ENCODE data around the gene INSL3.
"Not testable (repeated sequence)": the region's sequence is repeated elsewhere in the genome, so short reads cannot be mapped to it uniquely, and the experiment has no call there.

The INSL3 gene

DNA sequence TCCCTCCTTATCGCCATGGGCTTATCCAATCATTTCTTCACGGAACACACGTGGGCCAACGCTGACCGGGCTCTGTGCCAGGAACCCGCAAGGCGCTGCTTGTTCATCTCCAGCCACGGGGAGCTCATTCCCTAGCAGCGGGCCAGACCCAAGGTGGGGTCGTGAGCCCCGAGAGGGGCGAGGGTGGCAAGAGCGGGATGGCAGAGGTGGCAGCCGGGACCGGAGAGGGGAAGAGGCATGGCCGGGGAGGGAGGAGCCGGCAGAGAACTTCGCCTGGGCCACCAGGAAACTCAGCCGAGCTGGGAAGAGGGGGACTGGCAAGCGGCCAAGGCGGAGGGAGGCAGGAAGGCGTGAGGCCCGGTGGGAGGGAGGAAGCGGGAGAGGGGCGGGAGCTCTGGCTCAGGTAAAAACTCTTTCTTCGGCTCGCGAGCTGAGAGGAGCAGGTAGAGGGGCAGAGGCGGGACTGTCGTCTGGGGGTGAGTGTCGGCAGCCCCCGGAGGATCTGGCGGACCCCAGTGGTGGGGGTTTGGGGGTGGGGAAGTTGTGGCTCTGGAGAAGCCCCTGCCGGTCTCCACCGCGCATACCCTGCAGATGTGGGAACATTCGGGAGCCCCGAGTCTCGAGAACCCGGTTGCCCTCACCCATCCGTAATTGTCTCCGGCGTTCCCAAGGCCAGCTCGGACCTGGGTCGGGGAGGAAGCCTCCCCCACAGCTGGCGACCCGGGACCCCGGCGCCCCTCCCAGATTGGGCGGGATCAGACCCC is 26.4 kb downstream of the INSL3 start, which contains the start of gene B3GNT3:
Gene B3GNT3, plus strand, starts transcription at position 408 of the 764 bp plus-strand sequence. CDS start 12,670 bp downstream, outside the sequence.
- no peak for TF ChIP-seq POLR2A (IDR thresholded peaks at IDR 0.05; ENCODE audit: low read length)
- TF ChIP-seq GATA1 (IDR thresholded peaks at IDR 0.05; ENCODE audit: low read depth, low read length): no peak
- peak in 1 of 2 experiments; percentile 42 for DNase-seq

DNA sequence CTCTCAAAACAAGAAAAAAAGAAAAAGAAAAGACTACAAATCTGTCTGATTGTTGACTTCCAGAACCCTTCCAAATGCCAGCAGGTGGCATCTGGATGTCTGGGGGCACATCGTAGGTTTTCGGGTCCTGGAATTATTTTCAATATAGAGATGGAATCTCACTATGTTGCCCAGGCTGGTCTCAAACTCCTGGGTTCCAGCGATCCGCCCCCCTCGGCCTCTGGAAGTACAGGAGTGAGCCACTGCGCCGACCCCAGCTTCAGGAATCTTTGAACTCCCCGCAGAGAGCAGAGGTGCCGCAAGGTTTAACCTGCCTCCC is 26.9 kb downstream of the INSL3 start:
- TF ChIP-seq POLR2A (IDR thresholded peaks at IDR 0.05; ENCODE audit: low read length) (no peak), GATA1 (IDR thresholded peaks at IDR 0.05; ENCODE audit: low read depth, low read length) (no peak)
- no peak for DNase-seq

DNA sequence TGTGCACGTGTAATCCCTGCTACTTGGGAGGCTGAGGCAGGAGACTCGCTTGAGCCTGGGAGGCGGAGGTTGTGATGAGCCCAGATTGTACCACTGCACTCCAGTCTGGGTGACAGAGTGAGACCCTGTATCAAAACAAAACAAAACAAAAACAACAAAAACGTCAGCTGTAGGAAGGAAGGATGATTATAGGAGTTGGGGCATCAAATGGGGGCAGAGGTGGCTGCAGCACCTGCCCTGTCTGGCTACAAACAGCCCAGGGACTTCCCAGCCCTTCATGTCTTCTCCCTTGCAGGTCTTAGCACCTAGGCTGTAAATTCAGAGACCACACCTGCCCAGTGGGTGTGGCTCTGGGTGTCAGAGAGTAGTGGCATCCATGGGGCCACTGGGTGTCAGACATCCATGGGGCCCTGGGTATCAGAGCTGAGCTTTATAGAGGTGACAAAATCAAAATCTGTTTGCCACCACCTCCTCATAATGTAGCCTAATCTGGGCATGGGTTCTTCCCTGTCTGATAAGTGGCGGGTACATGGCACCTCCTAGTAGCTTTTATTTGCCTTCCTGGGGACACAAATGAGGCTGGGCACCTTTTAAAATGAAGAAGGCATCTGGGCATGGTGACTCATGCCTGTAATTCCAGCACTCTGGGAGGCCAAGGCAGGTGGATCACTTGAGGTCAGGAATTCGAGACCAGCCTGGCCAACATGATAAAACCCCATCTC is 31.1 kb downstream of the INSL3 start:
- DNase-seq: no peak

DNA sequence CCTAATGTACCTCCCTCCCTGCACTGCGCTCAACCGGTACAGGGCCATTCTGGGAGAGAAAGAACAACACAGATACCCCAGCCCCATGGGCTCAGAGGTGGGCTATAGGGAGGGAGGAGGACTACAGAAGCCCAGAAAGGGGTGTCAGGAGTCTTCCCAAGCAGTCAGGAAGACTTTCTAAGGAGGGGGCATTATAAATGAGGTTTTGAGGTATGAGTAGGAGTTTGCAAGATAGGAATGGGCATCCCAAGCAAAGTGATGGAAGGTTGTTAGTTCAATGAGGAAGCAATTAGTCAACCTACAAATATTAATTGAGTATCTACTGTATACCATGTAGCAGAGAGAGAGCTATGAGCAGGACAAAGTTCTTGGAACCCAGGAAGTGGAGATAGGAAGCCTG is 32.7 kb downstream of the INSL3 start:
- TF ChIP-seq POLR2A (IDR thresholded peaks at IDR 0.05; ENCODE audit: low read length) (no peak), GATA1 (IDR thresholded peaks at IDR 0.05; ENCODE audit: low read depth, low read length) (no peak)
- no peak for DNase-seq

More for the DNA sequence above, 31.1 kb downstream of the INSL3 start:
- no peak for TF ChIP-seq POLR2A (IDR thresholded peaks at IDR 0.05; ENCODE audit: low read length)
- TF ChIP-seq GATA1 (IDR thresholded peaks at IDR 0.05; ENCODE audit: low read depth, low read length): no peak

DNA sequence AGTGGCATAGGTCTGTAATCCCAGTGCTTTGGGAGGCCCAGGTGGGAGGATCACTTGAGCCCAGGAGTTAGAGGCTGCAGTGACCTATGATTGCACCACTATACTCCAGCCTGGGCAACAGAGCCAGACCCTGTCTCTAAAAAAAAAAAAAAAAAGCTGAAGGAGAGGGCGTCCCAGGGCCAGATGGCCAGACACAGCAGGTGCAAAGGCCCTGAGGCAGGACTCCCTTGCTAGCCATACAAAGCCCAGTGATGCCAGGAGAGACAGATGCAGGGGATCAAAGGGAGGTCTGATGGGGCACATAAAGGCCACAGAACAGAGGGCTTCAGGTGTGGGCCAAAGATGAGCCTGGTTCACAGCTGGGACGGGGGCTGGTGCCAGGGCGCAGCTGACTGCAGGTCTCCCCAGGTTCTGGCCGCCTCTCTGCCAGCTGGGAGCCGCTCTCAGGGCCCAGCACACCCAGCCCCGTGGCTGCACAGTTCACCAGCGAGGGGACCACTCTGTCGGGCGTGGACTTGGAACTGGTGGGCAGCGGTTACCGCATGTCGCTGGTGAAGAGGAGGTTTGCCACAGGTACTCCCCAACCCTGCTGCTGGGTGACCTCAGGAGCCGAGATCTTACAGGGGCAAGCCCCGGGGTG is 33.9 kb downstream of the INSL3 start:
- TF ChIP-seq GATA1 (IDR thresholded peaks at IDR 0.05; ENCODE audit: low read depth, low read length): no peak
- TF ChIP-seq POLR2A (IDR thresholded peaks at IDR 0.05; ENCODE audit: low read length): no peak
- DNase-seq: no peak

DNA sequence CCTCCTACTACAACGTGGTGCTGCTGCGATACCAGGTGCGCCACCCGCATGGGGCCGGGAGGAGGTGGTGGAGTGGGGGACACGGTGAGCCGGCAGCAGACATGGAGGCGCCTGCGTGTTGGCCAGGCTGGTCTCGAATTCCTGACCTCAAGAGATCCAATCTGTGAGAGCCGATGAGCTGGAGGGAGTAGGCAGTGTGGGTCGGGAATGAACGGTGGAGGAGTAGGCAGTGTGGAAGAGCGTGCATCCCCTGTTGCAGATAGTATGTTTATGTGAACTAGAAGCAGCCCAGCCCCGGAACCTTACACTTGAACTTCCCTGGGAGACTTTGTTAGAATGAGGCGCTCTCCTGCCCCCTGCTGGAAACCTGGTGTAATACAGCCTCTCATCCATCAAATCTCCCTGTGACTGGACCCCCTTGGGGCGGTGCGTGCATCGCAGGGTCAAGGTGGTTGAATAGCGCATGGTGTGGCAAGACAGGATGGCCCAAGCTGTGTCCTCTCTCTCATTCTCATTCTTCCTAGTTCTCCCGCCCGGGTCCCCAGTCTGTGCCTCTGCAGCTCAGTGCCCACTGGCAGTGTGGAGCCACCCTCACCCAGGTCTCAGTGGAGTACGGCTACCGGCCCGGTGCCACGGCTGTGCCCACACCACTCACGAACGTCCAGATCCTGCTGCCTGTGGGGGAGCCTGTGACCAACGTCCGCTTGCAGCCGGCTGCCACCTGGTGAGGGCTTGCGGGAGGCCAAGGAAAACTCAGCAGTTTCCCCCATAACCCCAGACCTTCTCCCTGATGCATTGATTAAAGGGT is 36.9 kb downstream of the INSL3 start:
- peak in 1 of 2 experiments; percentile 76 for DNase-seq
- TF ChIP-seq POLR2A (IDR thresholded peaks at IDR 0.05; ENCODE audit: low read length) (no peak), GATA1 (IDR thresholded peaks at IDR 0.05; ENCODE audit: low read depth, low read length) (no peak)

DNA sequence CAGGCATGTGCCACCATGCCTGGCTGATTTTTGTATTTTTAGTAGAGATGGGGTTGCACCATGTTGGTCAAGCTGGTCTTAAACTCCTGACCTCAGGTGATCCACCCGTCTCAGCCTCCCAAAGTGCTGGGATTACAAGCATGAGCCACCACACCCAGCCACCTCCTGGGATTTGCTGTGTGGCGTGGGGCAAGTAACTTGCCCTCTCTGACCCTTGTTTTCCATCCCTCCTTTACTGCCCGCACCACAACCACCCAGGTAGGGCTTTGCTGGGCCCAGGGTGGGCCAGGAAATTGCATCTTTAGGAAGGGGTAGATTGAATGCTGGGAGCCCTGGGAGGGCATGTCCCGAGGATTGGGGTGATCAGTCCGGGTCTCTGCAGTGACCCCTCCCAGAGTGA is 37.6 kb downstream of the INSL3 start:
- not testable (repeated sequence) for DNase-seq

DNA sequence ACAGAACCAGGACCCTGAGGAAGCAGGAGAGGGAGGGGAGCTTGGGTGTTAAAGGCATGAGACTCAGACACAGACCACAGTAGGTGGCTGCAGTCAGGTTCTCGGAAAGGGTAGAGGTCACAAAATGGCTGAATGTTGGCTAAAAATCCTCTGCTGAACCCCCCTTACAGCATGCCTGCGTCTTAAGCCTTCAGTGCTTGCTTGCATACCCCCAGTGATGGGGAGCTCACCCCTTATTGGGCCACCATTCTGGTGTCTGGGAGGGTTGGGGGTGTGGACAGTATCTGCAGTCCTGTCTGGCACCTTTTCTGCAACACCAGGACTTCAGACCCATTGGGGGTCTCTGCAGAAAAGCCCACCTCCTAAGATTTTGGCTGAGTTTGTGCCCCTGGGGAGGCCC is 40.5 kb downstream of the INSL3 start:
- no peak for TF ChIP-seq POLR2A (IDR thresholded peaks at IDR 0.05; ENCODE audit: low read length)
- TF ChIP-seq GATA1 (IDR thresholded peaks at IDR 0.05; ENCODE audit: low read depth, low read length): no peak
- DNase-seq: no peak

DNA sequence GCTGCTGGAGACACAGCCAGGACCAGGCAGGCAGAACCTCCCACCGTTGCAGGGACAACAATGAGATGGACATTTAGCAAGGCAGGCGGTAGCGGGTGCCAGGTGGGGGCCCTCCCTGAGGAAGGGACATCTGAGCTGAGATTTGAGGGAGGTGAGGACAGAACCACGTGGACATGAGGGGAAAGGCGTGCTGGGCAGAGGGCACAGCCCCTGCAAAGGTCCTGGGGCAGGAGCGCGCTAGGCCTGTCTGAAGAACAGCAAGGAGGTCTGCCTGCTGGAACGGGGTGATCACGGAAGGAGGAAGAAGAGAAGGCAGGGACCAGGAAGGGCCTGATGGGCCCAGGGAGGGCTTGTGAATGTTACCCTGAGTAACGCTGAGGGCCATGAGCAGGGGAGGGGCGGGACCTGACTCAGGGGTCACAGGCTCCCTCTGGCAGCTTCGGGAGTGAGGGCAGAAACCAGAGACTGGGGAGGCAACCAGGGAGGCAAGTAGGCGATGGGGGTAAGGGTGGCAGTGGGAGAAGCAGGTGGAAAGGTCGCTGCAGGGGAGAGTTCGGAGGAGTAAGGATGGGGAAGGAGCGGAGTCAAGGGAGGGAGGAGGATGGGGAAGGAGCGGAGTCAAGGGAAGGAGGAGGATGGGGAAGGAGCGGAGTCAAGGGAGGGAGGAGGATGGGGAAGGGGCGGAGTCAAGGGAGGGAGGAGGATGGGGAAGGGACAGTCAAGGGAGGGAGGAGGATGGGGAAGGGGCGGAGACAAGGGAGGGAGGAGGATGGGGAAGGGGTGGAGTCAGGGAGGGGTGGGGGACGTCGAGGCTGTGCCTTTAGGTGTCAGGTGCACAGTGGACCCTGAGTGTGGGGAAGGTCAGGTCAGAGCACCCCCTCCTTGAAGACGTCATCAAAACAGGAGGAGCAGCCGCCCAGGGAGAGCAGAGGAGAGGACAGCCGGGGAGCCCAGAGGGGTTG is 42.1 kb downstream of the INSL3 start:
- TF ChIP-seq POLR2A (IDR thresholded peaks at IDR 0.05; ENCODE audit: low read length): no peak
- TF ChIP-seq GATA1 (IDR thresholded peaks at IDR 0.05; ENCODE audit: low read depth, low read length): no peak

DNA sequence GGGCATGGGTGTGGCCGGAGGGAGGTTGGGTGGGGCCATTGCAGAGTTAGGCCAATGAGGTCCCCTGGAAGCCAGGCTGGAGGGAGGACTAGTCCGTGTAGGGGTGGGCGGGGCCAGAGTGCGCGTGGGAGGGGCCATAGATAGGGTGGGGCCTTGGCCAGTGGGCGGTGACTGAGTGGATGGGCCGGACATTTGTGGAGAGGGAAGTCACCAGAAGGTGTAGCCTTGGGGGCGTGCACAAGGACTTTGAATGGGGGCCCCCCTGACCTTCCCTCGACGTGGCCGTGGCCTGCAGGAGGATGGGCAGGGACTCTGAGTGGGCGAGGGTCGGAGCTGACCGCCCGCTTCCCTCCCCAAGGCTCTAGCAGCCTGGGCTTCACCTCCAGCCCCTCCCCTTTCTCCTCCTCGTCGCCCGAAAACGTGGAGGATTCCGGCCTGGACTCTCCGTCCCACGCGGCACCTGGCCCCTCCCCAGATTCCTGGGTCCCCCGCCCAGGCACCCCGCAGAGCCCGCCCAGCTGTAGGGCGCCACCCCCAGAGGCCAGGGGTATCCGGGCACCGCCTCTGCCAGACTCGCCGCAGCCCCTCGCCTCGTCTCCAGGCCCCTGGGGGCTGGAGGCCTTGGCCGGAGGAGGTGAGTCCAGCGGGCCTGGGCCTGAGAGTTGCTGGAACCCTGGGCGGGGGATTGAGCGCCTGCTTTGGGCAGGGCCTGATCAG is 42.9 kb downstream of the INSL3 start:
- TF ChIP-seq POLR2A (IDR thresholded peaks at IDR 0.05; ENCODE audit: low read length): no peak
- no peak for TF ChIP-seq GATA1 (IDR thresholded peaks at IDR 0.05; ENCODE audit: low read depth, low read length)
- DNase-seq: peak in 1 of 2 experiments; percentile 64

More for the DNA sequence above, 42.1 kb downstream of the INSL3 start:
- DNase-seq: no peak

DNA sequence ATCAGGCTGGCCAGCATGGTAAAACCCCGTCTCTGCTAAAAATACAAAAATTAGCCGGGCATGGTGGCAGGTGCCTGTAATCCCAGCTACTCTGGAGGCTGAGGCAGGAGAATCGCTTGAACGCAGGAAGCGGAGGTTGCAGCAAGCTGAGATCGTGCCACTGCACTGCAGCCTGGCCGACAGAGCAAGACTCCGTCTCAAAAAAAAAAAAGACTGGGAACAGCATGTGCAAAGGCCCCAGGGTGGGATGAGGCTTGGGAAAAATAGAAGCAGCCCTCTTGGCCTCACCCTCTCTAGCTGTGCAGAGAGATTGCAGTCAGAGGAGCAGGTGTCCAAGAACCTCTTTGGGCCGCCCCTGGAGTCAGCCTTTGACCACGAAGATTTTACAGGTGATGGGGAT is 43.5 kb downstream of the INSL3 start:
- not testable (repeated sequence) for DNase-seq
